ENCODE measurements around the gene CEL.
"Not testable (repeated sequence)": the region's sequence is repeated elsewhere in the genome, so short reads cannot be mapped to it uniquely, and the experiment has no call there.

The CEL gene

DNA sequence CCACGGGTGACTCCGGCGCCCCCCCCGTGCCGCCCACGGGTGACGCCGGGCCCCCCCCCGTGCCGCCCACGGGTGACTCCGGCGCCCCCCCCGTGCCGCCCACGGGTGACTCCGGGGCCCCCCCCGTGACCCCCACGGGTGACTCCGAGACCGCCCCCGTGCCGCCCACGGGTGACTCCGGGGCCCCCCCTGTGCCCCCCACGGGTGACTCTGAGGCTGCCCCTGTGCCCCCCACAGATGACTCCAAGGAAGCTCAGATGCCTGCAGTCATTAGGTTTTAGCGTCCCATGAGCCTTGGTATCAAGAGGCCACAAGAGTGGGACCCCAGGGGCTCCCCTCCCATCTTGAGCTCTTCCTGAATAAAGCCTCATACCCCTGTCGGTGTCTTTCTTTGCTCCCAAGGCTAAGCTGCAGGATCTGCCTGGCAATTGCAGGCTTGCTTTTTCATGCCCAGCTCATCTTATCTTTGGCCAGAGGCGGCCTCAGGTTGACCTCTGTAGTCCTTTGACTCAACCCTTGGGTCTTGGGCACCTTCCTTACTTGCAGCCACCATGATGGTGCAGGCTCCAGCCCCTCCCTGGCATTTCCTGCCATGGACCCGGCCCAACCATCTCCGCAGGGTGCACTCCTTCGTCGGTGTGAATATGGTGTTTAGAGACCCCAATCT is 9.8 kb downstream of the CEL start:
- Histone ChIP-seq H3K9ac (ENCODE audit: low read length) (no peak overlapping the region), H4K20me1 (ENCODE audit: insufficient read depth, low read length) (no peaks in the 10 kb centered on the region), H3K4me3 (ENCODE audit: low read length) (no peak overlapping the region), H3K4me1 (ENCODE audit: low read length) (no peaks in the 10 kb centered on the region), H2AFZ (ENCODE audit: low read depth, low read length) (no peak overlapping the region), H3K36me3 (replicated peaks; ENCODE audit: low read depth, low read length) (no peaks in the 10 kb centered on the region), H3K27me3 (ENCODE audit: low read depth, low read length) (peaks cover 10% of the 10 kb centered on the region; the same call in 1 of the 2 replicates), H3K9me3 (ENCODE audit: insufficient read depth, low read length) (no peaks in the 10 kb centered on the region), H3K27ac (ENCODE audit: low read length) (no peak overlapping the region), H3K79me2 (ENCODE audit: low read length) (no peaks in the 10 kb centered on the region), H3K4me2 (ENCODE audit: low read length) (no peak overlapping the region)
- TF ChIP-seq, protein P1, sequence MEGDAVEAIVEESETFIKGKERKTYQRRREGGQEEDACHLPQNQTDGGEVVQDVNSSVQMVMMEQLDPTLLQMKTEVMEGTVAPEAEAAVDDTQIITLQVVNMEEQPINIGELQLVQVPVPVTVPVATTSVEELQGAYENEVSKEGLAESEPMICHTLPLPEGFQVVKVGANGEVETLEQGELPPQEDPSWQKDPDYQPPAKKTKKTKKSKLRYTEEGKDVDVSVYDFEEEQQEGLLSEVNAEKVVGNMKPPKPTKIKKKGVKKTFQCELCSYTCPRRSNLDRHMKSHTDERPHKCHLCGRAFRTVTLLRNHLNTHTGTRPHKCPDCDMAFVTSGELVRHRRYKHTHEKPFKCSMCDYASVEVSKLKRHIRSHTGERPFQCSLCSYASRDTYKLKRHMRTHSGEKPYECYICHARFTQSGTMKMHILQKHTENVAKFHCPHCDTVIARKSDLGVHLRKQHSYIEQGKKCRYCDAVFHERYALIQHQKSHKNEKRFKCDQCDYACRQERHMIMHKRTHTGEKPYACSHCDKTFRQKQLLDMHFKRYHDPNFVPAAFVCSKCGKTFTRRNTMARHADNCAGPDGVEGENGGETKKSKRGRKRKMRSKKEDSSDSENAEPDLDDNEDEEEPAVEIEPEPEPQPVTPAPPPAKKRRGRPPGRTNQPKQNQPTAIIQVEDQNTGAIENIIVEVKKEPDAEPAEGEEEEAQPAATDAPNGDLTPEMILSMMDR (IDR thresholded peaks at IDR 0.05; ENCODE audit: low read depth, low read length), result no peak
- TF ChIP-seq EZH2phosphoT487 (IDR thresholded peaks at IDR 0.05; ENCODE audit: low read depth), result no peak

DNA sequence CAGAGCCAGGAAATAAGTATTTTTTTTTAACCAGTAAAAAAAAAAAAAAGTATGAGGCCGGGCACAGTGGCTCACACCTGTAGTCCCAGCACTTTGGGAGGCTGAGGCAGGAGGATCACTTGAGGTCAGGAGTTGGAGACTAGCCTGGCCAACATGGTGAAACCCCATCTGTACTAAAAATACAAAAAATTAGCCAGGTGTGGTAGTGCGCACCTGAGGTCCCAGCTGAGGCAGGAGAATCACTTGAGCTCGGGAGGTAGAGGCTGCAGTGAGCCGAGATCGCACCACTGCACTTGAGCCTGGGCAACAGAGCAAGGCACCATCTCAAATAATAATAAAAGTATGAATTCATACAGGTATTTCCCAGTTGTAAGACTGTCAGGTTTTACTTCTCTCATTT is 10.4 kb downstream of the CEL start:
- H2AFZ ChIP-seq (ENCODE audit: low read depth, low read length); H3K79me2 ChIP-seq (ENCODE audit: low read length); H3K9ac ChIP-seq (ENCODE audit: low read length); H3K9me3 ChIP-seq (ENCODE audit: insufficient read depth, low read length); H3K4me2 ChIP-seq (ENCODE audit: low read length); H3K4me1 ChIP-seq (ENCODE audit: low read length); H3K4me3 ChIP-seq (ENCODE audit: low read length); H3K27ac ChIP-seq (ENCODE audit: low read length); H3K27me3 ChIP-seq (ENCODE audit: low read depth, low read length); H4K20me1 ChIP-seq (ENCODE audit: insufficient read depth, low read length); H3K36me3 ChIP-seq (replicated peaks; ENCODE audit: low read depth, low read length): not testable (repeated sequence)

DNA sequence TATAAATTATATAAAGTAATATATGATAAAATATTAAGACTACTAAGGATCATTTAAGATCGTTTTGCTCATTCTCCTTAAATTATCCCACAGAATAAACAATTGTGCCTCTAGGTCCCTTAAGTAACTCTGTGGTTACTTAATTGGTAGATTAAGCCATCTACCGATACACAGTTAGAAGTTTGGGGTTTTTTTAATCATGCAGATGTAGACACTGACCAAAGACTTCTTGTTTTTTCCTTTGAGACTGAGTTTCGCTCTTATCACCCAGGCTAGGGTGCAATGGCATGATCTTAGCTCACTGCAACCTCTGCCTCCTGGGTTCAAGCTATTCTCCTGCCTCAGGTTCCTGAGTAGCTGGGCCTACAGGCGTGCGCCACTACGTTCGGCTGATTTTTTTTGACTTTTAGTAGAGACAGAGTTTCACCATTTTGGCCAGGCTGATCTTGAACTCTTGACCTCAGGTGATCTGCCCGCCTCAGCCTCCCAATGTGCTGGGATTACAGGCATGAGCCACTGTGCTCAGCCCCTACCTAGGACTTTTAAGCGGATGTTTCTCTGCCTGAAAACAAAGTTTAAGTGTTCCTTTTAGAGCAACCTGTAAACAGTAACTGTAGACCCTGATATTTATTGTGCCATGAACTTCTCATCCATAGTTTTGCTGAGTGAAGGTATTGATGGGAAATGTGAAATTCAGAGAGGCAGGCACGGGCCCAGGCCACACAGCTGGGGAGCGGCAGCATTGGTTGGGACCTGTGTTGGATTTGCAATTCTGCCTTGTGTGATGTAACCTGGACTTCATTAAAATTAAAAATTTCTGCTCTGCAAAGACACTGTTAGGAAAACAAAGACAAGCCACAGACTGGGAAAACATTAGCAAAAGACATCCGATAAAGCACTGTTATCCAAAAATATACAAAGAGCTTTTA is 11.6 kb downstream of the CEL start:
- no peaks in the 10 kb centered on the region for H3K9me3 ChIP-seq (ENCODE audit: insufficient read depth, low read length)
- H3K27ac ChIP-seq (ENCODE audit: low read length), result no peak overlapping the region
- no peaks in the 10 kb centered on the region for H3K4me1 ChIP-seq (ENCODE audit: low read length)
- no peaks in the 10 kb centered on the region for H3K36me3 ChIP-seq (replicated peaks; ENCODE audit: low read depth, low read length)
- no peak overlapping the region for H3K9ac ChIP-seq (ENCODE audit: low read length)
- no peak overlapping the region for H2AFZ ChIP-seq (ENCODE audit: low read depth, low read length)
- H3K79me2 ChIP-seq (ENCODE audit: low read length), result no peaks in the 10 kb centered on the region
- H3K27me3 ChIP-seq (ENCODE audit: low read depth, low read length), result peaks cover 10% of the 10 kb centered on the region; the same call in 1 of the 2 replicates
- TF ChIP-seq EZH2phosphoT487 (IDR thresholded peaks at IDR 0.05; ENCODE audit: low read depth), result no peak
- TF ChIP-seq, protein P1 (IDR thresholded peaks at IDR 0.05; ENCODE audit: low read depth, low read length), result no peak
- H3K4me3 ChIP-seq (ENCODE audit: low read length), result no peak overlapping the region
- no peak overlapping the region for H3K4me2 ChIP-seq (ENCODE audit: low read length)
- no peaks in the 10 kb centered on the region for H4K20me1 ChIP-seq (ENCODE audit: insufficient read depth, low read length)

DNA sequence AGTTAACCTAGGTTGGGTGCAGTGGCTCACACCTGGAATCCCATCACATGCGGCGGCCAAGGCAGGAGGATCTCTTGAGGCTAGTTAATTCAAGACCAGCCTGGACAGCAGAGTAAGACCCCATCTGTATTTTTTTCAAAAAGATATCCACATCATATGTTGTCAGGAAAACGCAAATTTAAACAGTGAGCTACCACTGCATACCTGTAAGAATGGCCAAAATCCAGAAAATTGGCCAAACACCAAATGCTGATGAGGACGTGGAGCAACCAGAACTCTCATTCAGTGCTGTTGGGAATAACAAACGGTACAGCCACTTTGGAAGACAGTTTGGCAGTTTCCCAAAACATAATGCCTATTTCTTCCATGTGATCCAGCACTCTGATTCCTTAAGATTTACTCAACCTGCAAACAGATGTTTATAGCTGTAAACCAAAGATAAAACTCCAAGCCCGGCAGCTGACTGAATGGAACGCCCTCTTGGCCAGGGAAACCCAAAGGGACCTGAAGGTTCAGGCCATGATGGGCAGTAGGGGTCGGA is 12.4 kb downstream of the CEL start:
- TF ChIP-seq EZH2phosphoT487 (IDR thresholded peaks at IDR 0.05; ENCODE audit: low read depth), result no peak
- TF ChIP-seq, protein P1 (IDR thresholded peaks at IDR 0.05; ENCODE audit: low read depth, low read length), result no peak

More for the DNA sequence above, 12.4 kb downstream of the CEL start:
- H3K27ac ChIP-seq (ENCODE audit: low read length), result no peak overlapping the region
- H3K79me2 ChIP-seq (ENCODE audit: low read length), result no peaks in the 10 kb centered on the region
- no peaks in the 10 kb centered on the region for H3K9me3 ChIP-seq (ENCODE audit: insufficient read depth, low read length)
- no peak overlapping the region for H2AFZ ChIP-seq (ENCODE audit: low read depth, low read length)
- H3K4me2 ChIP-seq (ENCODE audit: low read length), result no peak overlapping the region
- H4K20me1 ChIP-seq (ENCODE audit: insufficient read depth, low read length), result no peaks in the 10 kb centered on the region
- H3K36me3 ChIP-seq (replicated peaks; ENCODE audit: low read depth, low read length), result no peaks in the 10 kb centered on the region
- H3K4me3 ChIP-seq (ENCODE audit: low read length), result no peak overlapping the region
- H3K27me3 ChIP-seq (ENCODE audit: low read depth, low read length), result peaks cover 14% of the 10 kb centered on the region; the same call in 1 of the 2 replicates
- H3K4me1 ChIP-seq (ENCODE audit: low read length), result no peaks in the 10 kb centered on the region
- H3K9ac ChIP-seq (ENCODE audit: low read length), result no peak overlapping the region
